Esophagus squamous epithelium (tissue), 4 donors: ENCODE measurements around the gene ST3GAL5.

Experiments
- CTCF ChIP-seq, 6 experiments: fragments of 450-650 bp in 4 of 6; fragments of 200-600 bp in 2 of 6; sonication (generic) in 2 of 6; IDR thresholded peaks; one replicate each; pipeline ENCODE4 v1.5.1; 2016 to 2019; ENCODE audit warnings: antibody characterized with exemption in 6 of 6, mild to moderate bottlenecking in 4 of 6, moderate library complexity in 4 of 6
- POLR2A ChIP-seq, 4 donors: fragments of 450-650 bp; IDR thresholded peaks; one replicate each; pipeline ENCODE4 v1.6.1; 2017; ENCODE audit warnings: antibody characterized with exemption in 4 of 4, mild to moderate bottlenecking in 4 of 4, moderate library complexity in 3 of 4

DNA sequence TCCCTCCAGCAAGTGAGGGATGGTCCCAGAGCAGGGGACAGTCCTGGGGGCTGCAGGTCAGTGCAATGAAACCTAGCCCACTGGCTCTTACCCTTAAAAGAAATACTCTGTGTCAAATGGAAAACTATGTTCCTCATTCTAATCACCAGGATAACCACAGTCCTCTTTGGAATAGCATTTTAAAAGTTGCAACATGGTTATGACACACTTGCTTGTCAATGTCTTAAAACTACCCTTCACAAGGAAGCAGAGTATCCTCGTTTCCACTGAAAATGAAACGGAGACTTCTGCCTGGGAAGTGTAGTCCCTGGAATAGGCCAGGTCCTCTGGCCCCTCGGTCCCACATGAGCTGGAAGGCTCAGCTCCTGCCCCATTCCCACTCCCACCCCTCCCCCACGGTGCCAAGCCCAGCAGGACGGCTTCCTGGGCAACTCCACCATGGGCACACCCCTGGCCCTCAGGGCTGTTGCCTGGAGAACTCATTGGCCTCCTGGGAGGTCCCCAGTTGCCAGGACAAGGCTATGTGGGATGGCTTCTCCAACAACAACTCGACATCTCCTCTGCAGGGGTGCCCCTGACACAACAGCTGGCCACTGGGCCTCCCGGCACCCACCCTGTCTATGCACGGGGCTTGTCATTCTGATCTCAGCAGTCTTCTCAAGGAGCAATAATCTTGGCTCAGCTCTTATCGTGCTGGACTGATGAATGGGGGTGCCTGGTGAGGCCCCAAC lies 38.3 kb upstream of the ST3GAL5 start:
- TF ChIP-seq CTCF (IDR thresholded peaks at IDR 0.05) (no peak), POLR2A (IDR thresholded peaks at IDR 0.05) (no peak)
